Esophagus squamous epithelium (tissue), 5 donors: ENCODE results near the gene TXNDC11. TPM values are rescaled to one million over a fixed set of nuclear protein-coding genes. Genes with fewer than 3 reads are reported as not detected.

Source experiments
- DNase-seq: peaks from one replicate; lab custom pipeline; 2025; lab: John Stamatoyannopoulos, UW
- H3K27ac ChIP-seq, 4 donors: fragments of 200-600 bp; sonication (generic); one replicate each; pipeline ENCODE4 v1.5.1; 2016 to 2019; ENCODE audit warnings: mild to moderate bottlenecking in 1 of 4
- H3K27me3 ChIP-seq, 4 donors: fragments of 200-600 bp; sonication (generic); 1 replicate in 3 of 4; 2 replicates in 1 of 4; pipeline versions ENCODE4 v1.5.1 to v1.6.0; 2017 to 2021; ENCODE audit warnings: antibody characterized with exemption in 1 of 4
- H3K36me3 ChIP-seq, 3 donors: fragments of 200-600 bp; sonication (generic); one replicate each; pipeline ENCODE4 v1.5.1; 2016 to 2019
- H3K4me1 ChIP-seq, 3 donors: fragments of 200-600 bp; sonication (generic); one replicate each; pipeline ENCODE4 v1.5.1; 2017 to 2019
- H3K4me3 ChIP-seq, 4 donors: fragments of 200-600 bp; sonication (generic); 1 replicate in 3 of 4; 2 replicates in 1 of 4; pipeline ENCODE4 v1.5.1; 2016 to 2019; ENCODE audit warnings: mild to moderate bottlenecking in 2 of 4, moderate library complexity in 1 of 4
- H3K9me3 ChIP-seq, 3 donors: fragments of 200-600 bp; sonication (generic); one replicate each; pipeline ENCODE4 v1.5.1; 2016 to 2019
- CTCF ChIP-seq, 6 experiments: fragments of 450-650 bp in 4 of 6; fragments of 200-600 bp in 2 of 6; sonication (generic) in 2 of 6; IDR thresholded peaks; one replicate each; pipeline ENCODE4 v1.5.1; 2016 to 2019; ENCODE audit warnings: antibody characterized with exemption in 6 of 6, mild to moderate bottlenecking in 4 of 6, moderate library complexity in 4 of 6
- POLR2A ChIP-seq, 4 donors: fragments of 450-650 bp; IDR thresholded peaks; one replicate each; pipeline ENCODE4 v1.6.1; 2017; ENCODE audit warnings: antibody characterized with exemption in 4 of 4, mild to moderate bottlenecking in 4 of 4, moderate library complexity in 3 of 4
- WGBS, 2 donors: methylation state at CpG; one replicate each; pipeline ENCODE4 v1.1.5; 2018; 5-methylcytosine and 5-hydroxymethylcytosine counted together
- intact Hi-C: fragments of 100-400 bp; cut with DNase I; formaldehyde crosslinking; loops from one replicate; pipeline ENCODE4 v1.15.0; 2022
- total RNA-seq, 4 donors: library from RNA; depleted of rRNA; stranded (reverse); fragments of >200 nt; gene quantifications; one replicate each; pipeline ENCODE4 v1.1.0, GENCODE V29; 2016
- donor health status: DM: yes; HTN: yes; CAD: no.

The TXNDC11 gene
- total RNA-seq, 4 donors from 2014 or later = 26.0 to 39.1 (median 35.9) TPM

GRCh38 chr16:11682655-11683096 lies 60.0 kb downstream of the TXNDC11 start:
- Histone ChIP-seq H3K9me3 (no peaks in the 10 kb centered on the region), H3K4me1 (peaks cover 20 to 66% (median 37%) of the 10 kb centered on the region in 3 donors), H3K4me3 (no peak overlapping the region), H3K36me3 (peaks cover 11 to 100% (median 22%) of the 10 kb centered on the region in 3 donors), H3K27me3 (no peaks in the 10 kb centered on the region), H3K27ac (peak overlapping the region in 2 of 4 donors; percentile 1 to 27)
- intact Hi-C loops = no loop called here
- TF ChIP-seq CTCF (IDR thresholded peaks at IDR 0.05) = no peak
- TF ChIP-seq POLR2A (IDR thresholded peaks at IDR 0.05) = no peak
- 15 to 24% methylated on average over 5 of the region's 5 CpGs for WGBS, 2 donors
- no peak for DNase-seq

- H3K9me3 ChIP-seq = no peaks in the 10 kb centered on the region
- no peaks in the 10 kb centered on the region for H3K27me3 ChIP-seq
- 70 to 78% methylated on average over 12 of the region's 12 CpGs for WGBS, 2 donors
- DNase-seq = no peak
- peaks cover 8 to 100% (median 17%) of the 10 kb centered on the region in 3 donors for H3K36me3 ChIP-seq
- no peak overlapping the region for H3K4me3 ChIP-seq
- peaks cover 25 to 67% (median 43%) of the 10 kb centered on the region in 3 donors for H3K4me1 ChIP-seq
- intact Hi-C loops = no loop called here
- peak overlapping the region in 1 of 4 donors; percentile 27 for H3K27ac ChIP-seq
- TF ChIP-seq POLR2A (IDR thresholded peaks at IDR 0.05) (no peak), CTCF (IDR thresholded peaks at IDR 0.05) (no peak)
Measured at GRCh38 chr16:11681976-11682654, 60.5 kb downstream of the TXNDC11 start.

- Histone ChIP-seq H3K36me3 (peaks cover 8 to 99% (median 19%) of the 10 kb centered on the region in 3 donors), H3K4me3 (no peak overlapping the region), H3K4me1 (peaks cover 25 to 72% (median 46%) of the 10 kb centered on the region in 3 donors), H3K9me3 (no peaks in the 10 kb centered on the region), H3K27ac (peak overlapping the region in 3 of 4 donors; percentile 23 to 35 (median 27)), H3K27me3 (no peaks in the 10 kb centered on the region)
- DNase-seq = no peak
- WGBS, 2 donors = 28 to 41% methylated on average over 2 of the region's 2 CpGs
- intact Hi-C loops = no loop called here
- no peak for TF ChIP-seq POLR2A (IDR thresholded peaks at IDR 0.05)
- no peak for TF ChIP-seq CTCF (IDR thresholded peaks at IDR 0.05)
Measured at GRCh38 chr16:11681556-11681955, 61.1 kb downstream of the TXNDC11 start.

- H3K4me3 ChIP-seq = no peak overlapping the region
- no peak for DNase-seq
- no peak for TF ChIP-seq POLR2A (IDR thresholded peaks at IDR 0.05)
- TF ChIP-seq CTCF (IDR thresholded peaks at IDR 0.05) = no peak
- peaks cover 8 to 98% (median 26%) of the 10 kb centered on the region in 3 donors for H3K36me3 ChIP-seq
- intact Hi-C loops = no loop called here
- 76% methylated on average over 12 of the region's 12 CpGs for WGBS, 2 donors
- no peaks in the 10 kb centered on the region for H3K27me3 ChIP-seq
- peak overlapping the region in 1 of 4 donors; percentile 87 for H3K27ac ChIP-seq
- no peaks in the 10 kb centered on the region for H3K9me3 ChIP-seq
- H3K4me1 ChIP-seq = peaks cover 34 to 78% (median 60%) of the 10 kb centered on the region in 3 donors
Measured at GRCh38 chr16:11679941-11680911, 62.4 kb downstream of the TXNDC11 start.
